T-cell (primary cell): ENCODE measurements around the gene TRIM73. TPM values are rescaled to one million over a fixed set of nuclear protein-coding genes. Genes with fewer than 3 reads are reported as not detected.
"Not testable (repeated sequence)": the region's sequence is repeated elsewhere in the genome, so short reads cannot be mapped to it uniquely, and the experiment has no call there.

ENCODE experiments used
- ATAC-seq, 4 experiments: fragments of 200-7000 bp in 3 of 4; fragments of 150-1000 bp in 1 of 4; cut with Tn5 transposase; replicated peaks in 1 of 4; 1 replicate in 3 of 4; 2 replicates in 1 of 4; pipeline ENCODE4 v1.10.0; 2021; ENCODE audit warnings: moderate library complexity in 3 of 4, mild to moderate bottlenecking in 2 of 4, moderate number of reproducible peaks in 1 of 4
- CTCF ChIA-PET, 2 donors: fragments of 300-600 bp; sonication (Branson Sonifier 250); formaldehyde crosslinking; loops; one replicate each; lab custom pipeline; 2022; ENCODE audit warnings: antibody characterized with exemption in 2 of 2; lab: Charles Lee
- POLR2A ChIA-PET, 2 donors: fragments of 300-600 bp; sonication (Branson Sonifier 250); formaldehyde crosslinking; loops; one replicate each; lab custom pipeline; 2022; ENCODE audit warnings: antibody characterized with exemption in 2 of 2; lab: Charles Lee
- DNase-seq, 35 experiments: peaks; one replicate each; pipeline versions ENCODE4 v3.0.0 to v3.0.0-alpha.2; 2013 to 2023
- H3K27ac ChIP-seq: one replicate; pipeline ENCODE4 v1.5.1; 2013; ENCODE audit warnings: low read length
- H3K27me3 ChIP-seq, 2 experiments: replicated peaks in 1 of 2; 1 replicate in 1 of 2; 2 replicates in 1 of 2; pipeline versions ENCODE4 v1.6.1 to v1.7.0; 2013; ENCODE audit warnings: low read length in 1 of 2, mixed read lengths in 1 of 2; ENCODE audit not compliant: control insufficient read depth in 2 of 2, insufficient read depth in 2 of 2; ENCODE audit errors: extremely low read depth in 1 of 2
- H3K36me3 ChIP-seq, 2 donors: 1 replicate in 1 of 2; 2 replicates in 1 of 2; pipeline versions ENCODE4 v1.6.1 to v1.7.0; 2013; ENCODE audit warnings: low read length in 1 of 2; ENCODE audit not compliant: control insufficient read depth in 2 of 2, insufficient read depth in 1 of 2; ENCODE audit errors: extremely low read depth in 1 of 2
- H3K4me1 ChIP-seq, 2 experiments: 1 replicate in 1 of 2; 2 replicates in 1 of 2; pipeline versions ENCODE4 v1.6.1 to v1.7.0; 2013; ENCODE audit warnings: low read length in 2 of 2, mixed read lengths in 1 of 2; ENCODE audit not compliant: insufficient read depth in 2 of 2, control insufficient read depth in 1 of 2; ENCODE audit errors: extremely low read depth in 1 of 2
- H3K4me3 ChIP-seq, 2 donors: 1 replicate in 1 of 2; 2 replicates in 1 of 2; pipeline versions ENCODE4 v1.5.1 to v1.7.0; 2013; ENCODE audit warnings: mild to moderate bottlenecking in 2 of 2, low read length in 1 of 2, moderate library complexity in 1 of 2; ENCODE audit not compliant: control insufficient read depth in 1 of 2; ENCODE audit errors: extremely low read depth in 1 of 2
- H3K9me3 ChIP-seq: 2 replicates; pipeline ENCODE4 v1.7.0; 2013
- H3K27ac Mint-ChIP-seq, 2 donors: one replicate each; pipeline ENCODE4 v1.8.0; 2020 to 2021; ENCODE audit warnings: mild to moderate bottlenecking in 2 of 2, mixed read lengths in 2 of 2
- H3K27me3 Mint-ChIP-seq, 2 donors: one replicate each; pipeline ENCODE4 v1.8.0; 2021 to 2022; ENCODE audit warnings: mixed read lengths in 2 of 2
- H3K36me3 Mint-ChIP-seq: one replicate; pipeline ENCODE4 v1.8.0; 2021; ENCODE audit warnings: mixed read lengths
- H3K4me1 Mint-ChIP-seq, 3 donors: one replicate each; pipeline ENCODE4 v1.8.0; 2020 to 2022; ENCODE audit warnings: mixed read lengths in 3 of 3, mild to moderate bottlenecking in 1 of 3
- H3K4me3 Mint-ChIP-seq, 3 donors: one replicate each; pipeline ENCODE4 v1.8.0; 2020 to 2022; ENCODE audit warnings: mild to moderate bottlenecking in 3 of 3, mixed read lengths in 3 of 3, moderate library complexity in 3 of 3
- H3K9me3 Mint-ChIP-seq, 3 donors: one replicate each; pipeline ENCODE4 v1.8.0; 2020 to 2022; ENCODE audit warnings: mixed read lengths in 3 of 3
- WGBS: methylation state at CpG from one replicate; pipeline ENCODE4 v1.1.5; 2013; ENCODE audit warnings: missing lambda C conversion rate; ENCODE audit not compliant: insufficient coverage; 5-methylcytosine and 5-hydroxymethylcytosine counted together
- total RNA-seq, 35 experiments: library from RNA in 6 of 35; stranded (reverse) in 6 of 35; fragments of 120-200 nt in 1 of 35; gene quantifications; one replicate each; pipeline versions ENCODE4 v1.2.1 to v1.2.4 and lab custom pipeline; 2013 to 2026

Gene TRIM73
- total RNA-seq, 5 donors from 2014 or later (not counting 1 experiment from before 2014, with no cell fraction given), result 20.7 to 45.0 (median 30.1) TPM

DNA sequence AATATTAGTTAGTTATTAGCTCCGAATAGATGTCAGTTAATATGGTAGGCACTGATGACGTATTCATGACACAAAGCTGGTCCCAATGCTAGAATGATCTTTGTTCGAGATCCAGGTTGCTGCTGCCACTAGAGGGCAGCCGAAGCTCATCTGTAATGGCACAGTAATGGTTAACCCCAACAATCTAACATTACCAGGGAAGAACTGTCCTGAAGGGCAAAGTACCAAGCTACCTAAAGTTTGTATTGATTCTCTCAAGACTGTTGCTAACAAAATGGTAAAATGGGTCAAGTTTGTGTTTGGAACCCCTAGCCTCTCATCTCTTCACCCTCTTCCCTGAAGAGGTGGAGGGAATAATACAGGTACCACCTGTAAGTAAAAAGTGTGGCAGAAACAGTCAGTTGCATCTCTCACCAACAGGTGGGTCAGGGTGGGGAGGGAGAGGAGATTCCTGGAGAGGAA lies 57.1 kb downstream of the TRIM73 start:
- H3K4me3 Mint-ChIP-seq, H3K4me3 ChIP-seq, DNase-seq, H3K27ac ChIP-seq, H3K9me3 Mint-ChIP-seq, H3K27me3 Mint-ChIP-seq, H3K4me1 ChIP-seq, H3K36me3 Mint-ChIP-seq, POLR2A ChIA-PET, H3K36me3 ChIP-seq, H3K27ac Mint-ChIP-seq, CTCF ChIA-PET, H3K4me1 Mint-ChIP-seq, H3K9me3 ChIP-seq, H3K27me3 ChIP-seq: not testable (repeated sequence)
- no CpG with 5 or more reads among the region's 4 CpGs for WGBS
- peak; percentile 72 to 86 (median 80) for ATAC-seq

Other genes starting within 250 kb of the TRIM73 start
- 100 to 1,000 TPM in 2 of 5 donors, 10 to 100 TPM in 3; 76.9 to 113 (median 86.1) TPM for gene POM121C, start 90.7 kb downstream of the TRIM73 start, total RNA-seq
- gene SPDYE5, start 96.7 kb downstream of the TRIM73 start, total RNA-seq, result under 1 TPM in 2 of 5 donors, not detected in 3; 0.23 to 0.30 TPM